Psoas muscle (tissue), 8 donors: Measurements from ENCODE around the gene UBE2H. TPM values are rescaled to one million over a fixed set of nuclear protein-coding genes. Genes with fewer than 3 reads are reported as not detected.

ENCODE experiments used
- ATAC-seq, 4 donors: fragments of 200-7000 bp; cut with Tn5 transposase; one replicate each; pipeline ENCODE4 v1.9.1; 2020; ENCODE audit warnings: moderate library complexity in 3 of 4, mild to moderate bottlenecking in 2 of 4
- DNase-seq, 2 donors: peaks; one replicate each; pipeline ENCODE4 v3.0.0-alpha.2; 2020
- H3K27ac ChIP-seq: fragments of 200-600 bp; one replicate; pipeline ENCODE4 v1.8.0; 2022
- H3K27me3 ChIP-seq, 3 donors: fragments of 200-600 bp in 1 of 3; one replicate each; pipeline versions ENCODE4 v1.6.1 to v1.8.0; 2013 to 2022; ENCODE audit warnings: low read length in 2 of 3, mild to moderate bottlenecking in 2 of 3, moderate library complexity in 1 of 3; ENCODE audit not compliant: insufficient read depth in 3 of 3
- H3K36me3 ChIP-seq, 2 donors: fragments of 200-600 bp in 1 of 2; one replicate each; pipeline versions ENCODE4 v1.6.1 to v1.8.0; 2013 to 2022; ENCODE audit warnings: low read depth in 1 of 2, mild to moderate bottlenecking in 1 of 2, moderate library complexity in 1 of 2; ENCODE audit not compliant: insufficient read depth in 1 of 2
- H3K4me1 ChIP-seq: fragments of 200-600 bp; one replicate; pipeline ENCODE4 v1.8.0; 2022
- H3K4me3 ChIP-seq: fragments of 200-600 bp; one replicate; pipeline ENCODE4 v1.8.0; 2022; ENCODE audit warnings: mild to moderate bottlenecking
- H3K9me3 ChIP-seq: fragments of 200-600 bp; one replicate; pipeline ENCODE4 v1.8.0; 2022
- WGBS, 3 donors: extraction: QIAGEN DNeasy Blood & Tissue Kit; methylation state at CpG; one replicate each; pipeline versions ENCODE4 v1.1.6 to v1.1.7; 2013; 5-methylcytosine and 5-hydroxymethylcytosine counted together
- intact Hi-C, 2 donors: fragments of 100-400 bp; cut with DNase I; formaldehyde crosslinking; loops; one replicate each; pipeline versions ENCODE4 v1.11.0 to v1.14.2; 2022
- polyA plus RNA-seq, 3 donors: library from polyadenylated mRNA; stranded (reverse); fragments of 200-250 nt; gene quantifications; one replicate each; pipeline ENCODE4 v1.2.3, GENCODE V29; 2013
- total RNA-seq, 4 donors: library from RNA; stranded (reverse); fragmentation: NEBNext Ultra II Directional in 2 of 4; extraction: Animal tissue kit (Norgen Biotek cat#: 25700) in 2 of 4; gene quantifications; one replicate each; pipeline versions ENCODE4 v1.2.1 to v1.2.4, GENCODE V29; 2021 to 2023
- TF ChIP-seq, protein P1 (sequence below): fragments of 200-600 bp; IDR thresholded peaks from one replicate; pipeline ENCODE4 v1.8.0; 2022; ENCODE audit warnings: antibody characterized with exemption
- donor health status: healthy with polysubstance abuse.
- donor health status: DM: no; HTN: no; CAD: no; lungs with moderate emphysema.
- donor health status: Bipolar disorder and iron deficiency.
- donor health status: healthy.
- donor health status: DM: yes; HTN: yes; CAD: no.
- donor health status: DM: no; HTN: no; CAD: no.
- donor health status: DM: no; HTN: no; CAD: no.
- donor health status: DM: yes; HTN: yes; CAD: no.

Gene UBE2H
- total and polyA plus RNA-seq, 7 donors: 17.3 to 115 (median 77.3) TPM

DNA sequence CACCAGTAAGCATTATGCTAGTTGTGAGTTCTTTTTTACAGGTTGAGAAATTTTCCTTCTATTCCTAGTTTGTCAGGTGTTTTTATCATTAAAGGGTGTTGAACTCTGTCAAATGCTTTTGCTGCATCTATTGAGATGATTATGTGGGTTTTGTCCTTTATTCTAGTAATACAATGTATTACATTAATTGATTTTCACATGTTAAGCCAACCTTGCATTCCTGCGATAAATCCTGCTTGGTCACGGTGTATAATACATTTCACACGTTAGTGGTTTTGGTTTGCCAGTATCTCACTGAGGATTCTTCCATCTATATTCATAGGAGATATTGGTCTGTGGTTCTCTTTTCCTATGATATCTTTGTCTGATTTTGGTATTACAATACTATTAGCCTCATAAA, 136.0 kb downstream of the UBE2H start:
- H3K4me1 ChIP-seq: peaks cover 7% of the 10 kb centered on the region
- H3K36me3 ChIP-seq: no peaks in the 10 kb centered on the region
- no peak overlapping the region for H3K4me3 ChIP-seq
- H3K27ac ChIP-seq: no peak overlapping the region
- ATAC-seq (no peak), DNase-seq (no peak)
- intact Hi-C loops: no loop called here
- 78 to 84% (median 83%) methylated on average over 3 of the region's 3 CpGs for WGBS, 3 donors
- H3K27me3 ChIP-seq: no peaks in the 10 kb centered on the region
- TF ChIP-seq, protein P1, sequence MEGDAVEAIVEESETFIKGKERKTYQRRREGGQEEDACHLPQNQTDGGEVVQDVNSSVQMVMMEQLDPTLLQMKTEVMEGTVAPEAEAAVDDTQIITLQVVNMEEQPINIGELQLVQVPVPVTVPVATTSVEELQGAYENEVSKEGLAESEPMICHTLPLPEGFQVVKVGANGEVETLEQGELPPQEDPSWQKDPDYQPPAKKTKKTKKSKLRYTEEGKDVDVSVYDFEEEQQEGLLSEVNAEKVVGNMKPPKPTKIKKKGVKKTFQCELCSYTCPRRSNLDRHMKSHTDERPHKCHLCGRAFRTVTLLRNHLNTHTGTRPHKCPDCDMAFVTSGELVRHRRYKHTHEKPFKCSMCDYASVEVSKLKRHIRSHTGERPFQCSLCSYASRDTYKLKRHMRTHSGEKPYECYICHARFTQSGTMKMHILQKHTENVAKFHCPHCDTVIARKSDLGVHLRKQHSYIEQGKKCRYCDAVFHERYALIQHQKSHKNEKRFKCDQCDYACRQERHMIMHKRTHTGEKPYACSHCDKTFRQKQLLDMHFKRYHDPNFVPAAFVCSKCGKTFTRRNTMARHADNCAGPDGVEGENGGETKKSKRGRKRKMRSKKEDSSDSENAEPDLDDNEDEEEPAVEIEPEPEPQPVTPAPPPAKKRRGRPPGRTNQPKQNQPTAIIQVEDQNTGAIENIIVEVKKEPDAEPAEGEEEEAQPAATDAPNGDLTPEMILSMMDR: no peak
- H3K9me3 ChIP-seq: no peaks in the 10 kb centered on the region

DNA sequence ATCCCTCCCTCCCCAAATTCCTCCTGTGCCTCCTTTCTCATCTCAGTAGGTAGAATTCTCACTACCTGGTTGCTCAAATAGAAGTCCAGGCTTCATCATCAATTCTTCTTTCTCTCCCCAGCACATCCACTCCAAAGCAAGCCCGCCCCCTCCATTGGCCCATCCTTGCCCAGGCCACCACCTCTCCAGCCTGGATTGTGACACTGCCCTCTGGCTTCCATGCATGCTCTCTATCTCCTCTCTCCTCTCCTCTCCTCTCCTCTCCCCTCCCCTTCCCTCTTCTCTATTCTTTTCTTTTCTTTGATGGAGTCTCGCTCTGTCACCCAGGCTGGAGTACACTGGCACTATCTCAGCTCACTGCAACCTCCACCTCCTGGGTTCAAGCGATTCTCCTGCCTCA, 144.9 kb downstream of the UBE2H start:
- H3K4me1 ChIP-seq: no peaks in the 10 kb centered on the region
- WGBS, 3 donors: 92 to 94% (median 94%) methylated on average over 2 of the region's 3 CpGs

DNA sequence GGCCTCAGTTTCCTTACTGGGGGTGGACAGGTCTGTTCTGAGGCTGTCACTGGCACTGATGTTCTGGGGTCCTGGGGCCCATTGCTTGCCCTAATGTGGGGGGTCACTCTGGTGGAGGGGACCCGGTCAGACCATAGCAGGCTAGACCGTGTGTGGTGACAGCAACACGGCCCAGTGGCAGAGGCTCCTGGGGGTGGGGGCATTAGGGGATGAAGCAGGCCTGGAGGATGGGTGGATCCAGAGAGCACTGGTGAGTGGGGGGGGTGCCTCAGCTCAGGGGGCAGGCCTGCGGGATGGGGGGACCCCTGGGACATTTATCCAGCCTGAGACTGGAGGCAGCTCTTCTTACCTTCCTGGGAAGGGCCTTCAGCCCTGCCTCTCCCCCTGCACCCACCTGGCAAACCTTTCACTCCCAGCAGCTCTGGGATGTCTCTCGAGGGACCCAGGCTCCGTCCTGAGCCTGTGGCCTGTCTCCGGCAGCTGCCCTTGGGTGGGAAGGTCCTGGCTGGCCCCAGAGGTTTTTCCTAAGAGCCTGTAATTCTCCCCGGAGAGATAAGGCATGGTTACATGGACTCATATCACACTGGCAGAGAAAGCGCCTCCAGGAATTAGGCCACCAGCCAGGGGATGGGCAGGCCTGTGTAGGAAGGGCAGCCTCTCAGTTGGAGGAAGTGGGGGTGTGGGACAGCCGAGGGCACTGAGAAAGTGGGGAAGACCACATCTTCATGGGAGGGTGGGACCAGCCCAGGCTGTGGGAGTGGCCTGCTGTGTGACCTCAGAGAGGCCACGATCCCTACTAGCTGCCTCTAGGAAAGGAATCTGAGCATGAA, 147.7 kb downstream of the UBE2H start:
- H3K4me1 ChIP-seq: no peaks in the 10 kb centered on the region

More for the DNA sequence above, 144.9 kb downstream of the UBE2H start:
- intact Hi-C loops: no loop called here
- TF ChIP-seq, protein P1: no peak
- Histone ChIP-seq H3K9me3 (no peaks in the 10 kb centered on the region), H3K36me3 (no peaks in the 10 kb centered on the region), H3K4me3 (no peak overlapping the region), H3K27me3 (no peaks in the 10 kb centered on the region), H3K27ac (no peak overlapping the region)
- no peak for DNase-seq
- ATAC-seq: no peak

DNA sequence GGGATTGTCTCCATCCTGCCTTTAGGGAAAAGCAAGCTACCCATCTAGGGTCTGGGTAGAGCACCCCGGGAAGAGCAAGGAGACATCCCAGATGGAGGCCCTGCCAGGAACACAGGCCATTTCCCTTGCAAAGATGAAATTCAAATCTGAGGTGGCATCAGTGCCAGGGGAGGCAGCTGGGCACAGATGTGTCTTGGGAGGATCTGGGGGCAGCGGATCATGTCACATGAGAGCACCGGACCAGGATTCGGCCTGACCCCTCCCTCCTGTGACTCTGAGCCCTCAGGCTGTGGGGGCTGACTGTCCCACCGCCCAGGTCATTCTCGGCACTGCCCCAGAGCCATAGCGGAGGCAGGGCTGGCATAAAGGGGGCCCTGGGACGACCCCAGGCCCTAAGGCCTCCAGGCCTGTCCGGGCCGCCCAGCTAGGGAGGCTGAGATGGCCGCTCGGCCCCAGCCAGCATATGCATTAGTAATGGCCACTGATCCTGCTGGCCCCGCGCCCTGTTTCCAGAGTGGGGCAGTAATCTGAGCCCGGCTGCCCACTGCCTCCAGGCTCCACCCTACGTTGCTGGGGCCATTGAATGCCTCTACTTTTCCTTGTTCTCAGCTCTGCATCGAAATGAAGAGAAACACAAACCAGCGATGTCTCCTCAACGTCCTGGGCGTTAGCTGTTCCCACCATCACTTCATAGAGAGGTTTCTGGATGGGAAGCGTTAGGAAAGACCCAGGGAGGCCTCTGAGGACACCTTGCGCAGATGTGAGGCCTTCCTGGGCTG, 148.5 kb downstream of the UBE2H start:
- Histone ChIP-seq H3K9me3 (no peaks in the 10 kb centered on the region), H3K4me3 (no peak overlapping the region), H3K27me3 (no peaks in the 10 kb centered on the region), H3K4me1 (no peaks in the 10 kb centered on the region), H3K36me3 (no peaks in the 10 kb centered on the region), H3K27ac (no peak overlapping the region)
- WGBS, 3 donors: 62 to 64% (median 63%) methylated on average over 21 to 22 of the region's 22 CpGs
- intact Hi-C loops: no loop called here
- no peak for DNase-seq
- TF ChIP-seq, protein P1: no peak
- peak in 3 of 4 donors; percentile 40 to 43 (median 40) for ATAC-seq

More for the DNA sequence above, 147.7 kb downstream of the UBE2H start:
- WGBS, 3 donors: 72 to 78% (median 77%) methylated on average over 11 of the region's 11 CpGs
- Histone ChIP-seq H3K27ac (no peak overlapping the region), H3K27me3 (no peaks in the 10 kb centered on the region), H3K9me3 (no peaks in the 10 kb centered on the region), H3K36me3 (no peaks in the 10 kb centered on the region), H3K4me3 (no peak overlapping the region)
- ATAC-seq (peak in 2 of 4 donors; percentile 17 to 22), DNase-seq (no peak)
- TF ChIP-seq, protein P1: no peak
- intact Hi-C loops: no loop called here
